ENCODE data around the gene LONP2.

LONP2 gene

DNA sequence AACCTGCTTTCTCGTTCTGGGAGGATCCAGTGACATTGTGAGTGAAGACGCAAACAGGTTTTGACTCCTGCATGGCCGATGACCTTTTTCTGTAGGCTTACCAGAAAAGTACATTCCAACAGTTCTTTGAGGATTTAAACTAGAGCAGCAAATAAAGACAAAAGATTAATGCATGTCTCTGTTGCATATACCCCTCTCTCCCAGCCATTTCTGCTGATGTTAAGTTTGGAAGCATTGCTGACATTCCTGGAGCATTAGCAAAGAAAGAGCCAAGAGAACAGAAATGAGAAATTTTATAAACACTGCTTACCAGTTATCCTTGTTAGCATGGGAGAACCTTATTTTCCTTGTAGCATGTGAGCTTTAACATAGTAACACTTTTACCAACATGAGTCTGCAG lies 91.9 kb downstream of the LONP2 start:
- no peak for DNase-seq (ENCODE audit: low spot score)

DNA sequence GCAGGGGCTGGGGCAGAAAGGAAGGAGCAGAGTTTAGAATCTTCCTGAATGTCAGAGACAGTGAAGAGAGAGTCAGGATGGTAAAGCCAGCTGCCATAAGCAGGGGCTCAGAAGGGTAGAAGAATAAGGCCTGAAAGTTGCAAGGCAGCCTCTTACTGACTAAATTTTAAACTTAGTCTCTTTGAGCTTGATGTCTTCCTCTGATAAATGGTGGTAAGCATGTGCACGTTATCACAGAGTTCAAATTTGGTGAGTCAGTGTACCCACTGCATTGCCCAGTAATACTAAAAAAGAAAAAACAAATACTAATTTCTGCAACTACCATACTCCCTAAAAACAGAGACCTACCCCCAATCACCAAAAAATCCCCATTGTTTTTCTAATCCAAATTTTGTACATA lies 96.0 kb downstream of the LONP2 start:
- DNase-seq (ENCODE audit: low spot score): peak; percentile 36

DNA sequence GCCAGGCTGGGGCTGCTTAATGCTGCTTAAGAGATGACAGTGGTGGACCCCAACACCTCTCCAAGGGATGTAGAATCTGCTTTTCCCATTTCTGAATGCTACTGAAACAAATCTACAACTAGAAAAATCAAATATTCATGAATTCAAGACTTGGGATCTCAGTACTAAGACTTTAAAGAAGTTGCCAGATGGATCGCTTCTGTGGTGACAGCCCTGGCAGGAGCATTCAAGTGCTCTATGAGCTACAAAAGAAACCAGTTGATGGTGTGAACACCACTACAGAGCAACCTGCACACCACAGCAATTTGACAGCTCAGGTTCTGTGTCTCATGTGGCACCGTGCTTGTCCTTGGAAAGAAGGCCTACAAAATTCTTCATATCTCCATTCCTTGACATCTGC lies 98.5 kb downstream of the LONP2 start:
- no peak for DNase-seq (ENCODE audit: low spot score)

DNA sequence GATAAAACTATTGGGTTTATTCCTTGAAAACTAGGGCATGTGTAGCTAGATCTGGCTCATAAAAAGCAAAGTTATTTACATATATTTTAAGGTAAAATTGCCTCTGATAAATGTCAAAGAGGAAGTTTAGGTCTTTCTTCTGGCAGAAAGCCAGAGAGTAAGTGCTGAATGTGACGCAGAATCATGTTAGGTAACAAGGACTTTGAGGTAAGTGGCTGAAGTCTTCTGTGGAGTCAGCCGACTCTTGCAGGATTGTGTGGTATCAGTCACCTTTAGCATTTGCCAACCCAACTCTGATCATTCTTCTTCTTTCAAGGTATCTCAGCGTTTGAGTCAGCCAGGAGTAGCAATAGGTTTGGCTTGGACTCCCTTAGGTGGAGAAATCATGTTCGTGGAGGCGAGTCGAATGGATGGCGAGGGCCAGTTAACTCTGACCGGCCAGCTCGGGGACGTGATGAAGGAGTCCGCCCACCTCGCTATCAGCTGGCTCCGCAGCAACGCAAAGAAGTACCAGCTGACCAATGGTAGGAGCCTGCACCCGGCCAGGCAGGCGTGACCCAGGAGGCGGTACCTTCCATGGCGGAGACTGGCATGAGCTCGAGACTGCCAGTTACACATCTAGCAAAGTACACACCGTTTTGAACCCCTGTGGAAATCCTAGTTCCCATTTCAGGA lies 103.2 kb downstream of the LONP2 start:
- DNase-seq (ENCODE audit: low spot score): no peak

- no peak for DNase-seq (ENCODE audit: low spot score)
These were observed 103.9 kb downstream of the LONP2 start for GRCh38 chr16:48347980-48348379.

DNA sequence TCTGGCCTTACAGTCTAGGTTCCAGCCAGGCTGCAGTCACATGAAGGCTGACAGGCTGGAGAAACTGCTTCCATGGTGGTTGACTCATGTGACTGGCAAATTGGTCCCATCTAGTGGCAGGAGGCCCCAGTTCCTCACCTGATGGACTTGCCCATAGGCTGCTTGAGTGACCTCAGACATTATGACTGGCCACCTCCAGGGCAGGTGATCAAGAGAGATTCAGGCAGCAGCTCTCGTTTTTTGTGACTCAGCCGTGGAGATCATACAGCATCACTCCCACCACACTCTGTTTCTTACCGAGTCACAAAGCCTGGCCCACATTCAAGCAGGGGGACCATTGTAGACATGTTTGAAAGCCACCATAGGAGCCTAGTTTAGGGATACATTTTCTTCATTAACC lies 106.6 kb downstream of the LONP2 start:
- no peak for DNase-seq (ENCODE audit: low spot score)

DNA sequence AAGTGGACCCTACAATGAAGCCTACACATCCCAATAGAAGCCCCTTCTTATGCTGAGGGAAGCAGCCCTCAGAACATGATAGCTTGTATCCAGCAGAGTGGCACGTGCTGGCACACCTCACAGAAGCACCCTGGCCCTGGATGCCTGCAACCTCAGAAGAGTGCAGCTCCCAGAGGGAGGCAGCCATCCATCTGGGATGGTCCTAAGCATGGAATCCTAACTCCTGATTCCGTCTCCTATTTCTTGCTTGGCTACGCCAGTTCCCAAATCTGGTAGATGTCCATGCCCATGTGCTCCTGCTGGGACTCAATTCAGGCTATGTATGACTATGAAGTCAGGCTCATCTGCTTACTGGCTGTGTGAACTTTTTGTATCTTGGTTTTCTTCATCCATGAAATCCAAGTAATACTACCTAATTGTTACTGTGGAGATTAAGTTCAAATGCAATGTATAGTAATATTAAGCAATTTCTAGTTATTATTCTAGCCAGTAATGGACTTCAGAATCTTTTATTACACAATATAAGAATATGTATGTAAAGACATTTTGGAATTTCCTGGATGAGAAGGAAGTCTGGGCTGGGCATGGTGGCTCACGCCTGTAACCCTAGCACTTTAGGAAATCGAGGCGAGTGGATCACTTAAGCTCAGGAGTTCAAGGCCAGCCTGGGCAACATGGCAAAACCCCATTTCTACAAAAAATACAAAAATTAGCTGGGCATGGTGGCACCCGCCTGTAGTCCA lies 108.7 kb downstream of the LONP2 start:
- DNase-seq (ENCODE audit: low spot score): no peak

- peak; percentile 71 for DNase-seq (ENCODE audit: low spot score)
These were observed 109.6 kb downstream of the LONP2 start for GRCh38 chr16:48353565-48354163.

GRCh38 chr16:48354385-48354784 lies 110.3 kb downstream of the LONP2 start:
- DNase-seq (ENCODE audit: low spot score): peak; percentile 16

DNA sequence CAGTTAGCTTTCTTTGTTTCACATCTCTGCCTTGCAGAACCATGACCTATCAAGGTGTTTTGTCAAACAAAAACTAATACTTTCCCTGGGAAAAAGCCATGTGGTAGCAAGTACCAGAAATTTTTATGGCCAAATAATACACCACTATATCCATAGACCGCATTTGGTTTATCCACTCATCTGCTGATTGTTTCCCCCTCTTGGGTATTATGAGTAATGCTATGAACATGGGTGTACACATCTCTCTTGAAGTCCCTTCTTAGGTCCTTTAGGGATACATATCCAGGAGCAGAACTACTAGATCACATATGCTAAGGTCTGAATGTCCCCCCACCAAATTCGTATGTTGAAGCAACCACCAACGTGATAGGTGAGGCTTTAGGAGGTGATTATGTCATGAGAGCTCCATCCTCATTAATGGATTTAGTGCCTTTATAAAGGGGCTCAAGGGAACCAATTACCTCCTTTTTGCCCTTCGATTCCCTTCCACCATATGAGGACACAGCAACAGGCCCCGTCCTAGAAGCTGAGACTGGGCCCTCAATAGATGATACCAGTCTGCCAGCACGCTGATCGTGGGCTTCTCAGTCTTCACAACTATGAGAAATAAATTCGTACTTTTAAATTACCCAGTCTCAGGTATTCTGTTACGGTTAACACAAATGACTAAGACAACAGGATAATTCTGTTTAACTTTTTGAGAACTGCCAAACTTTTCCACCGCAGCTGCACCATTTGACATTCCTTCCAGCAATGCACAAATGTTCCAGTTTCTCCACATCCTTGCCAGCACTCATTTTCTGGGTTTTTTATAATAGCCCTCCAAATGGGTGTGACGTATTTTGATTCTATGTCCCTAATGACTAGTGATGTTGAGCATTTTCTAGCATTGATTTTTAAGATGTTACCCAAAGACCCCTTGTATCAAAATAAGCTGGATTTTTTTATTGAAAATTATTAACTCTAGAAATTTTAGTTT lies 111.1 kb downstream of the LONP2 start:
- DNase-seq (ENCODE audit: low spot score): no peak

GRCh38 chr16:48356633-48357376 lies 112.7 kb downstream of the LONP2 start:
- no peak for DNase-seq (ENCODE audit: low spot score)

- DNase-seq (ENCODE audit: low spot score): no peak
These were observed 114.3 kb downstream of the LONP2 start for GRCh38 chr16:48358419-48358818.

DNA sequence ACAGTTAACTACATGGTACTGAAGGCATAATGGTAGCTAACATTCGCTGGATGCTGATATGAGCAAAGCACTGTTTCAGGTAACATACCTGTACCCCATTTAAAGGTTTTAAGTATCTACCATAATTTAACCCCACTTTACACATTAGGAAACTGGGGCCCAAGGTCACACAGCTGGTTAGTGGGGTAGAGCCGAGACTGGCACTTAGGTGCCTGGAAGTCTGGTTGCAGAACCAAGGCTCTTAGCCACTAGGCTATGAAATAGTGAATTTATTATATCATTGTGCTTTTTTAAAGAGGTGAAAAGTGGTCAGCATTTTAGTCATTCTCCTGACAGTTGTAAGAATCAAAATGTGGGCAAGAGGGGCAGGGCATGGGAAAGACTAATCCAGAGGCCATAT lies 115.9 kb downstream of the LONP2 start:
- DNase-seq (ENCODE audit: low spot score): no peak

DNA sequence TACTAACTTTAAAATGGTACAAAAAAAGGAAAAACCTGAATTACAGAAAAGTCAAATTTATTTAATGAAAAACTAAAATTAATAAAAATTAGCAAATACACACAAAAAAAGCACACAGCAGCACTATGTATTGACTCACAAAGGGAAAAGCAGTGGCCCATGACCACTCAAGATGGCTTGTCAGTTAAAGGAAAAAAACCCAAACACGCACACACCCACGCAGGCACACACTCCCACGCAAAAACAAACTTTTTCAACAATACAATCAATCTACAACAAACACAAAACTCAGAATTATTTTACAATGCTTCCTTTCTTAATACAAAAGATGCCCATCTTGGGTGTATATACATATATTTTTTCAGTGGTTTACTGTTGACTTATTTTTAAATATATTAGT lies 116.9 kb downstream of the LONP2 start:
- no peak for DNase-seq (ENCODE audit: low spot score)

DNA sequence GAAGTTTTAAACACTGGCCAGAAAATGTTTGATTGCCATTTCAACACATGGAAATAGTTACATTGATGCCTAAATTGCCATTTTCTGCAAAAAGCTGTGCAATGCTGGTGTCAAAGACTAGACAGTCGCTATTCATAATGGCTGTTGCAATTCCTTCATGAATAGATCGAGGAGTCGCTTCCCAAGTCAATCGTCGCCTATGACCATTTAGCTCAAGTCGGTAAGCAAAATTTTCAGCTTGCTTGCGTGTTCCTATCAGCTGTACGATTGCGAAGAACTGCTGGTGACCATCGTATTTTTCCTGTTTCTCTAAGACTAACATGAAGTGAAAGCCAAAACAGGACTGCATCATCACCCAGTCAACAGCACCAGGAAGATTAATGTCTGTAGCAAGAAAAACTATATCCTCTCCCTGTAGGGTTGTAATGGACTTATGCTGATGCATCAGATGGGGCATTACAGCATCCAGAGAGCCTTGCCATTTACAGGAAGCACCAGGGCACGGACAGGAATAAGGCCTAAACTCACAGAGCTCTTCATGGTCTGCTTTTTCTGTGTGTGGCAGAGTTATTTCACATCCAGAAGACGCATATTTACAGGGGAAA lies 117.5 kb downstream of the LONP2 start:
- DNase-seq (ENCODE audit: low spot score): no peak

- DNase-seq (ENCODE audit: low spot score): no peak
These were observed 121.0 kb downstream of the LONP2 start for GRCh38 chr16:48365025-48365600.

GRCh38 chr16:48365601-48366164 lies 121.6 kb downstream of the LONP2 start:
- DNase-seq (ENCODE audit: low spot score): peak; percentile 86

- peak; percentile 81 for DNase-seq (ENCODE audit: low spot score)
These were observed 122.3 kb downstream of the LONP2 start for GRCh38 chr16:48366165-48367093.

- no peak for DNase-seq (ENCODE audit: low spot score)
These were observed 123.4 kb downstream of the LONP2 start for GRCh38 chr16:48367441-48368049.

Measured in activated CD4-positive, alpha-beta T cell treated with anti-CD3 and anti-CD28 coated beads, Interleukin-2, Interleukin-4, amounts not matched to agents 100 ng/mL and 50 ng/mL, durations not matched to agents 16 hours and 8 hours (primary cell).